T-helper 2 cell treated with Interferon-gamma antibody and Interleukin-4, amounts not matched to agents 100 ng/mL and 5 ng/mL, for 36 hours (primary cell): ENCODE results near the gene BTBD9. TPM values are rescaled to one million over a fixed set of nuclear protein-coding genes. Genes with fewer than 3 reads are reported as not detected.

Source experiments
- intact Hi-C: fragments of 100-400 bp; cut with micrococcal nuclease; formaldehyde crosslinking; loops from one replicate; pipeline ENCODE4 v1.15.1; 2023
- total RNA-seq: library from RNA; stranded (reverse); gene quantifications from 2 replicates; pipeline ENCODE4 v1.2.3, GENCODE V29; 2022

Gene BTBD9
- total RNA-seq, 1 donor from 2014 or later: 18.8 TPM

- intact Hi-C loops: no loop called here
These were observed 471.6 kb downstream of the BTBD9 start for GRCh38 chr6:38168126-38168525.

- intact Hi-C loops: no loop called here
These were observed 472.1 kb downstream of the BTBD9 start for GRCh38 chr6:38167598-38167997.

GRCh38 chr6:38166411-38167240 lies 473.1 kb downstream of the BTBD9 start:
- intact Hi-C loops: no loop called here

- intact Hi-C loops: no loop called here
These were observed 475.0 kb downstream of the BTBD9 start for GRCh38 chr6:38164671-38165108.

GRCh38 chr6:38164131-38164481 lies 475.6 kb downstream of the BTBD9 start:
- intact Hi-C loops: no loop called here

- intact Hi-C loops: no loop called here
These were observed 476.3 kb downstream of the BTBD9 start for GRCh38 chr6:38163186-38164130.

GRCh38 chr6:38162493-38163185 lies 477.1 kb downstream of the BTBD9 start:
- intact Hi-C loops: no loop called here

GRCh38 chr6:38161754-38162492 lies 477.8 kb downstream of the BTBD9 start:
- intact Hi-C loops: no loop called here

GRCh38 chr6:38161331-38161730 lies 478.4 kb downstream of the BTBD9 start:
- intact Hi-C loops: no loop called here

GRCh38 chr6:38160831-38161230 lies 478.9 kb downstream of the BTBD9 start:
- intact Hi-C loops: no loop called here

- intact Hi-C loops: no loop called here
These were observed 480.1 kb downstream of the BTBD9 start for GRCh38 chr6:38159596-38159995.

- intact Hi-C loops: no loop called here
These were observed 480.9 kb downstream of the BTBD9 start for GRCh38 chr6:38158762-38159350.

- intact Hi-C loops: no loop called here
These were observed 481.8 kb downstream of the BTBD9 start for GRCh38 chr6:38157905-38158304.

GRCh38 chr6:38156818-38157565 lies 482.7 kb downstream of the BTBD9 start:
- intact Hi-C loops: no loop called here

GRCh38 chr6:38155621-38156204 lies 484.0 kb downstream of the BTBD9 start:
- intact Hi-C loops: no loop called here

GRCh38 chr6:38155144-38155543 lies 484.6 kb downstream of the BTBD9 start:
- intact Hi-C loops: no loop called here

- intact Hi-C loops: no loop called here
These were observed 485.0 kb downstream of the BTBD9 start for GRCh38 chr6:38154731-38155130.

GRCh38 chr6:38153798-38154345 lies 485.9 kb downstream of the BTBD9 start:
- intact Hi-C loops: no loop called here
